ENCODE data around the gene IFRD2. TPM values are rescaled to one million over a fixed set of nuclear protein-coding genes. Genes with fewer than 3 reads are reported as not detected.
A peak's percentile ranks its signal among the peaks of the same experiment; 100 is the strongest.

IFRD2 gene
- total and polyA plus RNA-seq, 2 of the 13 experiments (the other 11 are each of a cell fraction or from before 2014, with no cell fraction given) = 32.8 to 96.1 TPM

DNA sequence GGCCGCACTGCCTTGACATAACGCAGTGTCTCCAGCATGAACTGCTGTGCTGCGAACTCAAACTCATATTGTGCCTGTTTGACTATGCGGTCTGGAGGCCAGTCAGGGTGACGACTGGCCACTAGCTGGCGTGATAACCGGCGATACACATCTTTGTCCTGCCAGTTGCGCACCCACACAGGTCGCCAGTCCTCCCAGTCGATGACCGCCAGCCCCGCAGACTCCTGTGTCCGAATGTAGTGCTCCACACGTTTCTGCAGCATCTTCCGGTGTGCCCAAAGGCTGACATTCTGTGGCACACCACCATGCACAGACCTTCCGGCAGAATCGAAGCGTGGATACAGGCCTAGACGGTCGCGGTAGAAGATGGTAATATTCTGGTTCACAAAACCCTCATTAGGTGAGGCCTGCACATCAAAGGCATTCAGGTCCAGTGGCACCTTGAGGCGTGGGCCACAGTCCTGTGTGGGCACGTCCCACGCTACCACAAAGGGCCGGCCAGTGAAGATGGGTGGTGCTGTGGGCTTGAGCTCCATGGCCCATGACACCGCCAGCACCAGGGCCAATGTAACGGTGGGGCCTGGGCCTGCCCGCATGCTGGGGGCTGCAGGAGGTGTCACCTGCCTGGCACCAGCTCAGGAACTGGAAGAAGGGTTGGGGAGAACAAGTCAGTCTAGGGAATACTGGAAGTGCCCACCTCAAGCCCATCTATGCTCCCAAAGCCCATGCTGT is 27.8 kb upstream of the IFRD2 start (continued):
- TF ChIP-seq NFIC (IDR thresholded peaks at IDR 0.05; ENCODE audit: low read length) (no peak), KLF6 (CRISPR knock-in tag; IDR thresholded peaks at IDR 0.05) (no peak), ZNF841 (CRISPR knock-in tag; IDR thresholded peaks at IDR 0.05; ENCODE audit: borderline replicate concordance) (no peak), POLR2A (IDR thresholded peaks at IDR 0.05; ENCODE audit: insufficient read depth in 1 of 2, low read depth in 2 of 2, low read length in 2 of 2) (no peak), POGZ (CRISPR knock-in tag; IDR thresholded peaks at IDR 0.05) (no peak), MBD4 (IDR thresholded peaks at IDR 0.05; ENCODE audit: borderline replicate concordance, low read length) (no peak), DR1 (CRISPR knock-in tag; IDR thresholded peaks at IDR 0.05) (no peak), DNMT1 (CRISPR knock-in tag; IDR thresholded peaks at IDR 0.05) (peak; percentile 40; the same call in 1 of the 2 replicates), HMG20A (CRISPR knock-in tag; IDR thresholded peaks at IDR 0.05; ENCODE audit: borderline replicate concordance) (no peak), KLF13 (CRISPR knock-in tag; IDR thresholded peaks at IDR 0.05) (no peak), ATM (IDR thresholded peaks at IDR 0.05; ENCODE audit: borderline replicate concordance) (no peak), ZNF24 (IDR thresholded peaks at IDR 0.05) (no peak), ZNF563 (CRISPR knock-in tag; IDR thresholded peaks at IDR 0.05) (no peak), DMAP1 (CRISPR knock-in tag; IDR thresholded peaks at IDR 0.05) (no peak), ARNT2 (CRISPR knock-in tag; IDR thresholded peaks at IDR 0.05; ENCODE audit: low read depth) (no peak), ZNF263 (CRISPR knock-in tag; IDR thresholded peaks at IDR 0.05) (peak; percentile 74), STAG1 (CRISPR knock-in tag; IDR thresholded peaks at IDR 0.05) (no peak)
- TF ChIP-seq, protein P1, sequence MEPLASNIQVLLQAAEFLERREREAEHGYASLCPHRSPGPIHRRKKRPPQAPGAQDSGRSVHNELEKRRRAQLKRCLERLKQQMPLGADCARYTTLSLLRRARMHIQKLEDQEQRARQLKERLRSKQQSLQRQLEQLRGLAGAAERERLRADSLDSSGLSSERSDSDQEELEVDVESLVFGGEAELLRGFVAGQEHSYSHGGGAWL (CRISPR knock-in tag; IDR thresholded peaks at IDR 0.05) = no peak
- TF ChIP-seq, protein P2, sequence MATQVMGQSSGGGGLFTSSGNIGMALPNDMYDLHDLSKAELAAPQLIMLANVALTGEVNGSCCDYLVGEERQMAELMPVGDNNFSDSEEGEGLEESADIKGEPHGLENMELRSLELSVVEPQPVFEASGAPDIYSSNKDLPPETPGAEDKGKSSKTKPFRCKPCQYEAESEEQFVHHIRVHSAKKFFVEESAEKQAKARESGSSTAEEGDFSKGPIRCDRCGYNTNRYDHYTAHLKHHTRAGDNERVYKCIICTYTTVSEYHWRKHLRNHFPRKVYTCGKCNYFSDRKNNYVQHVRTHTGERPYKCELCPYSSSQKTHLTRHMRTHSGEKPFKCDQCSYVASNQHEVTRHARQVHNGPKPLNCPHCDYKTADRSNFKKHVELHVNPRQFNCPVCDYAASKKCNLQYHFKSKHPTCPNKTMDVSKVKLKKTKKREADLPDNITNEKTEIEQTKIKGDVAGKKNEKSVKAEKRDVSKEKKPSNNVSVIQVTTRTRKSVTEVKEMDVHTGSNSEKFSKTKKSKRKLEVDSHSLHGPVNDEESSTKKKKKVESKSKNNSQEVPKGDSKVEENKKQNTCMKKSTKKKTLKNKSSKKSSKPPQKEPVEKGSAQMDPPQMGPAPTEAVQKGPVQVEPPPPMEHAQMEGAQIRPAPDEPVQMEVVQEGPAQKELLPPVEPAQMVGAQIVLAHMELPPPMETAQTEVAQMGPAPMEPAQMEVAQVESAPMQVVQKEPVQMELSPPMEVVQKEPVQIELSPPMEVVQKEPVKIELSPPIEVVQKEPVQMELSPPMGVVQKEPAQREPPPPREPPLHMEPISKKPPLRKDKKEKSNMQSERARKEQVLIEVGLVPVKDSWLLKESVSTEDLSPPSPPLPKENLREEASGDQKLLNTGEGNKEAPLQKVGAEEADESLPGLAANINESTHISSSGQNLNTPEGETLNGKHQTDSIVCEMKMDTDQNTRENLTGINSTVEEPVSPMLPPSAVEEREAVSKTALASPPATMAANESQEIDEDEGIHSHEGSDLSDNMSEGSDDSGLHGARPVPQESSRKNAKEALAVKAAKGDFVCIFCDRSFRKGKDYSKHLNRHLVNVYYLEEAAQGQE (IDR thresholded peaks at IDR 0.05; ENCODE audit: borderline replicate concordance in 1 of 2, low read depth in 1 of 2, low read length in 2 of 2) = no peak
- TF ChIP-seq, protein P3, sequence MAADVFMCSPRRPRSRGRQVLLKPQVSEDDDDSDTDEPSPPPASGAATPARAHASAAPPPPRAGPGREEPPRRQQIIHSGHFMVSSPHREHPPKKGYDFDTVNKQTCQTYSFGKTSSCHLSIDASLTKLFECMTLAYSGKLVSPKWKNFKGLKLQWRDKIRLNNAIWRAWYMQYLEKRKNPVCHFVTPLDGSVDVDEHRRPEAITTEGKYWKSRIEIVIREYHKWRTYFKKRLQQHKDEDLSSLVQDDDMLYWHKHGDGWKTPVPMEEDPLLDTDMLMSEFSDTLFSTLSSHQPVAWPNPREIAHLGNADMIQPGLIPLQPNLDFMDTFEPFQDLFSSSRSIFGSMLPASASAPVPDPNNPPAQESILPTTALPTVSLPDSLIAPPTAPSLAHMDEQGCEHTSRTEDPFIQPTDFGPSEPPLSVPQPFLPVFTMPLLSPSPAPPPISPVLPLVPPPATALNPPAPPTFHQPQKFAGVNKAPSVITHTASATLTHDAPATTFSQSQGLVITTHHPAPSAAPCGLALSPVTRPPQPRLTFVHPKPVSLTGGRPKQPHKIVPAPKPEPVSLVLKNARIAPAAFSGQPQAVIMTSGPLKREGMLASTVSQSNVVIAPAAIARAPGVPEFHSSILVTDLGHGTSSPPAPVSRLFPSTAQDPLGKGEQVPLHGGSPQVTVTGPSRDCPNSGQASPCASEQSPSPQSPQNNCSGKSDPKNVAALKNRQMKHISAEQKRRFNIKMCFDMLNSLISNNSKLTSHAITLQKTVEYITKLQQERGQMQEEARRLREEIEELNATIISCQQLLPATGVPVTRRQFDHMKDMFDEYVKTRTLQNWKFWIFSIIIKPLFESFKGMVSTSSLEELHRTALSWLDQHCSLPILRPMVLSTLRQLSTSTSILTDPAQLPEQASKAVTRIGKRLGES (CRISPR knock-in tag; IDR thresholded peaks at IDR 0.05; ENCODE audit: borderline replicate concordance) = no peak
- TF ChIP-seq, protein P4, sequence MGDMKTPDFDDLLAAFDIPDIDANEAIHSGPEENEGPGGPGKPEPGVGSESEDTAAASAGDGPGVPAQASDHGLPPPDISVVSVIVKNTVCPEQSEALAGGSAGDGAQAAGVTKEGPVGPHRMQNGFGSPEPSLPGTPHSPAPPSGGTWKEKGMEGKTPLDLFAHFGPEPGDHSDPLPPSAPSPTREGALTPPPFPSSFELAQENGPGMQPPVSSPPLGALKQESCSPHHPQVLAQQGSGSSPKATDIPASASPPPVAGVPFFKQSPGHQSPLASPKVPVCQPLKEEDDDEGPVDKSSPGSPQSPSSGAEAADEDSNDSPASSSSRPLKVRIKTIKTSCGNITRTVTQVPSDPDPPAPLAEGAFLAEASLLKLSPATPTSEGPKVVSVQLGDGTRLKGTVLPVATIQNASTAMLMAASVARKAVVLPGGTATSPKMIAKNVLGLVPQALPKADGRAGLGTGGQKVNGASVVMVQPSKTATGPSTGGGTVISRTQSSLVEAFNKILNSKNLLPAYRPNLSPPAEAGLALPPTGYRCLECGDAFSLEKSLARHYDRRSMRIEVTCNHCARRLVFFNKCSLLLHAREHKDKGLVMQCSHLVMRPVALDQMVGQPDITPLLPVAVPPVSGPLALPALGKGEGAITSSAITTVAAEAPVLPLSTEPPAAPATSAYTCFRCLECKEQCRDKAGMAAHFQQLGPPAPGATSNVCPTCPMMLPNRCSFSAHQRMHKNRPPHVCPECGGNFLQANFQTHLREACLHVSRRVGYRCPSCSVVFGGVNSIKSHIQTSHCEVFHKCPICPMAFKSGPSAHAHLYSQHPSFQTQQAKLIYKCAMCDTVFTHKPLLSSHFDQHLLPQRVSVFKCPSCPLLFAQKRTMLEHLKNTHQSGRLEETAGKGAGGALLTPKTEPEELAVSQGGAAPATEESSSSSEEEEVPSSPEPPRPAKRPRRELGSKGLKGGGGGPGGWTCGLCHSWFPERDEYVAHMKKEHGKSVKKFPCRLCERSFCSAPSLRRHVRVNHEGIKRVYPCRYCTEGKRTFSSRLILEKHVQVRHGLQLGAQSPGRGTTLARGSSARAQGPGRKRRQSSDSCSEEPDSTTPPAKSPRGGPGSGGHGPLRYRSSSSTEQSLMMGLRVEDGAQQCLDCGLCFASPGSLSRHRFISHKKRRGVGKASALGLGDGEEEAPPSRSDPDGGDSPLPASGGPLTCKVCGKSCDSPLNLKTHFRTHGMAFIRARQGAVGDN (CRISPR knock-in tag; IDR thresholded peaks at IDR 0.05) = peak; percentile 57

Measured in HepG2 (cell line).